DND-41 (cell line): ENCODE measurements around the gene GPNMB.

Experiments used
- EZH2 ChIP-seq: IDR thresholded peaks from 3 replicates; pipeline ENCODE4 v1.6.1; 2012; ENCODE audit warnings: borderline replicate concordance, low read depth, mild to moderate bottlenecking, moderate library complexity, low read length, inconsistent platforms; ENCODE audit not compliant: severe bottlenecking
- TF ChIP-seq, protein P1 (sequence below): IDR thresholded peaks from 2 replicates; pipeline ENCODE4 v1.5.1; 2012; ENCODE audit warnings: borderline replicate concordance, low read length, moderate library complexity, mild to moderate bottlenecking; ENCODE audit not compliant: poor library complexity, severe bottlenecking; ENCODE audit errors: extremely low read depth

DNA sequence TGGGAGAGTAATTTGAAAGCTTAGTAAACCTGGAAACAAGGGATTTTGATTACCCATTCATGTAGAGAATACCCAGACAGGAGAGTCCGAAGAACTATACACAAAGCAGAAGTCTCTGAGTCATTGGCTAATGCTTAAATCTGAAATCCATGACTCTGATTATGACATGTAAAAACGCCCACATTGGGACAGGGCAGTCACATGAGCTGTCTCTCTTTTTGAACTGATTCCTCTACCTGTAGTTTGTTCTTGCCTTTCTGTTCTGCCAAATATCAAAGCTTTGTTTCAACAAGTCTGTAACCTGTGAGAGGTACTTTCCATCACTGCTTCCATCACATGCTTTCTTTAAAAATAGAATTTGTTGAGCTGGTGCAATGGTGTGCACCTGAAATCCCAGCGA lies 4.3 kb upstream of the GPNMB start:
- TF ChIP-seq, protein P1, sequence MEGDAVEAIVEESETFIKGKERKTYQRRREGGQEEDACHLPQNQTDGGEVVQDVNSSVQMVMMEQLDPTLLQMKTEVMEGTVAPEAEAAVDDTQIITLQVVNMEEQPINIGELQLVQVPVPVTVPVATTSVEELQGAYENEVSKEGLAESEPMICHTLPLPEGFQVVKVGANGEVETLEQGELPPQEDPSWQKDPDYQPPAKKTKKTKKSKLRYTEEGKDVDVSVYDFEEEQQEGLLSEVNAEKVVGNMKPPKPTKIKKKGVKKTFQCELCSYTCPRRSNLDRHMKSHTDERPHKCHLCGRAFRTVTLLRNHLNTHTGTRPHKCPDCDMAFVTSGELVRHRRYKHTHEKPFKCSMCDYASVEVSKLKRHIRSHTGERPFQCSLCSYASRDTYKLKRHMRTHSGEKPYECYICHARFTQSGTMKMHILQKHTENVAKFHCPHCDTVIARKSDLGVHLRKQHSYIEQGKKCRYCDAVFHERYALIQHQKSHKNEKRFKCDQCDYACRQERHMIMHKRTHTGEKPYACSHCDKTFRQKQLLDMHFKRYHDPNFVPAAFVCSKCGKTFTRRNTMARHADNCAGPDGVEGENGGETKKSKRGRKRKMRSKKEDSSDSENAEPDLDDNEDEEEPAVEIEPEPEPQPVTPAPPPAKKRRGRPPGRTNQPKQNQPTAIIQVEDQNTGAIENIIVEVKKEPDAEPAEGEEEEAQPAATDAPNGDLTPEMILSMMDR, result no peak
- no peak for TF ChIP-seq EZH2
